Measurements from ENCODE around the gene TMC2.

- TF ChIP-seq CTCF (IDR thresholded peaks at IDR 0.05; ENCODE audit: insufficient read depth, low read length, poor library complexity, severe bottlenecking), result no peak
- TF ChIP-seq EZH2phosphoT487 (conservative IDR thresholded peaks at IDR 0.05; ENCODE audit: low read length), result no peak
These were observed 11.5 kb upstream of the TMC2 start for GRCh38 chr20:2524709-2525506.
